ENCODE measurements around the gene THAP7. TPM values are rescaled to one million over a fixed set of nuclear protein-coding genes. Genes with fewer than 3 reads are reported as not detected.

Gene THAP7
- total RNA-seq, 1 donor from 2014 or later: 22.0 TPM

- ATAC-seq (peak; percentile 59), DNase-seq (no peak)
- no peaks in the 10 kb centered on the region for H3K9me3 ChIP-seq
- H3K36me3 ChIP-seq: no peaks in the 10 kb centered on the region
- peaks cover 13% of the 10 kb centered on the region for H3K27me3 ChIP-seq
- no peak overlapping the region for H3K4me3 ChIP-seq
- no peaks in the 10 kb centered on the region for H3K4me1 ChIP-seq
- H3K27ac ChIP-seq: no peak overlapping the region
- intact Hi-C loops (cut with DNase I): no loop called here
- no peak for TF ChIP-seq CTCF (IDR thresholded peaks at IDR 0.05)
These were observed 33.5 kb downstream of the THAP7 start for GRCh38 chr22:20968281-20968977.

GRCh38 chr22:20967697-20968211, 34.2 kb downstream of the THAP7 start:
- Histone ChIP-seq H3K36me3 (no peaks in the 10 kb centered on the region), H3K27ac (no peak overlapping the region), H3K9me3 (no peaks in the 10 kb centered on the region), H3K27me3 (peaks cover 14% of the 10 kb centered on the region), H3K4me3 (no peak overlapping the region), H3K4me1 (no peaks in the 10 kb centered on the region)
- DNase-seq (no peak), ATAC-seq (no peak)
- intact Hi-C loops (cut with DNase I): no loop called here
- no peak for TF ChIP-seq CTCF (IDR thresholded peaks at IDR 0.05)

- H3K4me1 ChIP-seq: no peaks in the 10 kb centered on the region
- no peak for ATAC-seq
- DNase-seq: no peak
These were observed 34.8 kb downstream of the THAP7 start, which contains the start of gene AIFM3 for GRCh38 chr22:20966883-20967696. TSS of gene AIFM3 (plus strand) at chr22:20967255. CDS start at chr22:20967945, 690 bp downstream.

GRCh38 chr22:20965888-20966855, 35.7 kb downstream of the THAP7 start:
- intact Hi-C loops (cut with DNase I): no loop called here
- Histone ChIP-seq H3K27ac (no peak overlapping the region), H3K4me1 (no peaks in the 10 kb centered on the region), H3K36me3 (no peaks in the 10 kb centered on the region), H3K27me3 (peaks cover 14% of the 10 kb centered on the region), H3K9me3 (no peaks in the 10 kb centered on the region), H3K4me3 (no peak overlapping the region)
- TF ChIP-seq CTCF (IDR thresholded peaks at IDR 0.05): no peak
- ATAC-seq (no peak), DNase-seq (no peak)

More at GRCh38 chr22:20966883-20967696, 34.8 kb downstream of the THAP7 start, which contains the start of gene AIFM3:
- Histone ChIP-seq H3K27ac (no peak within 1 kb of the TSS), H3K27me3 (peaks cover 14% of the 10 kb centered on the region), H3K36me3 (no peaks in the 10 kb centered on the region), H3K9me3 (no peaks in the 10 kb centered on the region), H3K4me3 (no peak within 1 kb of the TSS)
- intact Hi-C loops (cut with DNase I): no loop called here
- TF ChIP-seq CTCF (IDR thresholded peaks at IDR 0.05): no peak

Data from upper lobe of right lung (tissue), 1 donor.